HL-60 (cell line): Measurements from ENCODE around the gene ERGIC3.

Experiments used
- POLR2AphosphoS5 ChIP-seq: IDR thresholded peaks from 2 replicates; pipeline ENCODE4 v1.6.1; 2012; ENCODE audit warnings: low read depth
- TF ChIP-seq, protein P1 (sequence below): IDR thresholded peaks from one replicate; pipeline ENCODE4 v1.5.1; 2011; ENCODE audit warnings: low read length, control low read depth, inconsistent platforms; ENCODE audit not compliant: insufficient read depth
- TF ChIP-seq, protein P2 (sequence below): IDR thresholded peaks from 2 replicates; pipeline ENCODE4 v1.6.1; 2012; ENCODE audit warnings: low read depth; ENCODE audit not compliant: insufficient replicate concordance

DNA sequence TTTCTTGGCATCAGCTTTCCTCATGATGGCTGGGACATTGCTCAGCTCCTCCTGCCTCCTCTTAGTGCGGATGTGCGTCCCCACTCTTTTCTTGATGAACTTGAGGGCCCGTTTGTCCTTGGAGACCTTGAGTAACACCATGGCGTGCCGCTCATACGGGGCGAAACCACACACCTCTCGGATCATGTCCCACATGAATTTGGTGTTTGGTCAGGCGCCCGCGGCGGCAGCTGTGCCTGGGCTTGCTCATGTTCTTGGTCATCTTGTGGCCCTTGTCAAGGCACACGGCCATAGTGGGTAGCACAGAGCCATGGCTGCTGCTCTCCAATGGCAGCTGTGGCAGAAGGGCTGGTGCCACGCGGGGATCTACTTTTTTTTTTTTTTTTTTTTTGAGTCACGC is 2.6 kb downstream of the ERGIC3 start:
- TF ChIP-seq, protein P1, sequence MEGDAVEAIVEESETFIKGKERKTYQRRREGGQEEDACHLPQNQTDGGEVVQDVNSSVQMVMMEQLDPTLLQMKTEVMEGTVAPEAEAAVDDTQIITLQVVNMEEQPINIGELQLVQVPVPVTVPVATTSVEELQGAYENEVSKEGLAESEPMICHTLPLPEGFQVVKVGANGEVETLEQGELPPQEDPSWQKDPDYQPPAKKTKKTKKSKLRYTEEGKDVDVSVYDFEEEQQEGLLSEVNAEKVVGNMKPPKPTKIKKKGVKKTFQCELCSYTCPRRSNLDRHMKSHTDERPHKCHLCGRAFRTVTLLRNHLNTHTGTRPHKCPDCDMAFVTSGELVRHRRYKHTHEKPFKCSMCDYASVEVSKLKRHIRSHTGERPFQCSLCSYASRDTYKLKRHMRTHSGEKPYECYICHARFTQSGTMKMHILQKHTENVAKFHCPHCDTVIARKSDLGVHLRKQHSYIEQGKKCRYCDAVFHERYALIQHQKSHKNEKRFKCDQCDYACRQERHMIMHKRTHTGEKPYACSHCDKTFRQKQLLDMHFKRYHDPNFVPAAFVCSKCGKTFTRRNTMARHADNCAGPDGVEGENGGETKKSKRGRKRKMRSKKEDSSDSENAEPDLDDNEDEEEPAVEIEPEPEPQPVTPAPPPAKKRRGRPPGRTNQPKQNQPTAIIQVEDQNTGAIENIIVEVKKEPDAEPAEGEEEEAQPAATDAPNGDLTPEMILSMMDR, result no peak
- TF ChIP-seq POLR2AphosphoS5, result no peak
- TF ChIP-seq, protein P2, sequence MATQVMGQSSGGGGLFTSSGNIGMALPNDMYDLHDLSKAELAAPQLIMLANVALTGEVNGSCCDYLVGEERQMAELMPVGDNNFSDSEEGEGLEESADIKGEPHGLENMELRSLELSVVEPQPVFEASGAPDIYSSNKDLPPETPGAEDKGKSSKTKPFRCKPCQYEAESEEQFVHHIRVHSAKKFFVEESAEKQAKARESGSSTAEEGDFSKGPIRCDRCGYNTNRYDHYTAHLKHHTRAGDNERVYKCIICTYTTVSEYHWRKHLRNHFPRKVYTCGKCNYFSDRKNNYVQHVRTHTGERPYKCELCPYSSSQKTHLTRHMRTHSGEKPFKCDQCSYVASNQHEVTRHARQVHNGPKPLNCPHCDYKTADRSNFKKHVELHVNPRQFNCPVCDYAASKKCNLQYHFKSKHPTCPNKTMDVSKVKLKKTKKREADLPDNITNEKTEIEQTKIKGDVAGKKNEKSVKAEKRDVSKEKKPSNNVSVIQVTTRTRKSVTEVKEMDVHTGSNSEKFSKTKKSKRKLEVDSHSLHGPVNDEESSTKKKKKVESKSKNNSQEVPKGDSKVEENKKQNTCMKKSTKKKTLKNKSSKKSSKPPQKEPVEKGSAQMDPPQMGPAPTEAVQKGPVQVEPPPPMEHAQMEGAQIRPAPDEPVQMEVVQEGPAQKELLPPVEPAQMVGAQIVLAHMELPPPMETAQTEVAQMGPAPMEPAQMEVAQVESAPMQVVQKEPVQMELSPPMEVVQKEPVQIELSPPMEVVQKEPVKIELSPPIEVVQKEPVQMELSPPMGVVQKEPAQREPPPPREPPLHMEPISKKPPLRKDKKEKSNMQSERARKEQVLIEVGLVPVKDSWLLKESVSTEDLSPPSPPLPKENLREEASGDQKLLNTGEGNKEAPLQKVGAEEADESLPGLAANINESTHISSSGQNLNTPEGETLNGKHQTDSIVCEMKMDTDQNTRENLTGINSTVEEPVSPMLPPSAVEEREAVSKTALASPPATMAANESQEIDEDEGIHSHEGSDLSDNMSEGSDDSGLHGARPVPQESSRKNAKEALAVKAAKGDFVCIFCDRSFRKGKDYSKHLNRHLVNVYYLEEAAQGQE, result no peak
